GM03348 (cell line): Measurements from ENCODE around the gene ARHGAP10.

Experiments used
- DNase-seq: peaks from one replicate; pipeline ENCODE4 v3.0.0; 2012; ENCODE audit warnings: low spot score

ARHGAP10 gene

DNA sequence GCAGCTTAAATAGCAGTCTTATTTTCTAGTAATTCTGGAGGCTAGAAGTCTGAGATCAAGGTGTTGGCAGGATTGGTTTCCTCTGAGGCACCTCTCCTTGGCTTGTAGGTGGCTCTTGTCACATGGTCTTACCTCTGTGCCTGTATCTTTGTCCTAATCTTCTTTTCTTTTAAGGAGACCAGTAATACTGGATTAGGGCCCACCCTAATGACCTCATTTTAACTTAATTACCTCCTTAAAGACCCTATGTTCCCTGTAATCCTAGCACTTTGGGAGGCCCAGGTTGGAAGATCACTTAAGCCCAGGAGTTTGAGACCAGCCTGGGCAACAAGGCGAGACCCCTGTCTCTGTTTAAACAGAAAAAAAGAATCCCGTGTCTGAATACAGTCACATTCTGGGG is 38.9 kb downstream of the ARHGAP10 start:
- DNase-seq = no peak

DNA sequence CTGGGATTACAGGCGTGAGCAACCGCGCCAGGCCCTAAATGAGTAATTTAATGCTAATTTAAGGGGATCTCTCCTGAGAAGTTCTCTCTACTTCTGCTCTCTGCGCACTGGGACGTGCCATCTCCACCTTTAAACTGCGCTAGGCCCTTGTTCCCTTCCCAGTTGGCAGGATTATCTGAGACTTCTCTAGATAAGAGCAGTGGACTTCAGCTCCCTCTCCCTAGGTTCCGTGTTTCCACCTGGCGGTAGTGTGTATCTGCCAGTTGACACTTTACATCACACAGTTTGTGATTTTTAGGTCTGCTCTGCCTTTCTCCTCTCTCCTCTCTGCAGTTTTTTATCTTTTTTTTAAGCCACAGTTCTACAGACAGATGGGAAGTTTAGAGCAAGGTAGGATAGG is 40.2 kb downstream of the ARHGAP10 start:
- DNase-seq = no peak

DNA sequence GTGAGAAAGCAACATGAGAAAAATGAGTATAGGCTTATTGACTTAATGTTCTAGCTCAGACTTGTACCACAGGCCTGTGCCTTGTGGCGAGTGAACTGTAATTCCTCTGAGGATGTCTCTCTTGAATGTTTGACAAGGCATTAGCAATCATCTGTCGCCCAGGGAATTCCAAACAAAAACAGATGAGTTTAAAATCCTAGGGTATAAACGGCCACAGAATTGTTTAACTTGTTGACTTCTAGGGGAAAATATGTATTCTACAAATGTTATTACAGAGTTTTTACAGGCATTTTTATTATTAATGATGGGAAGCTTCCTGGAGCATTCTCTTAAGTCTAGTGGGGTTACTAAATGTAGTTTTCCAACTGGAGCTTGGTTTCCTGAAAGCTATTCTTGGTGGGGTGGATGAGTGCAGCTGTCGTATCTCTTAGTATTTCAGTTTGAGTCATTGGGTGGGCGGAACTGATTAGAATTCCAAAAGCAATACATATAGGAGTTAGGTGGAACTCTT is 40.6 kb downstream of the ARHGAP10 start:
- peak; percentile 50 for DNase-seq

DNA sequence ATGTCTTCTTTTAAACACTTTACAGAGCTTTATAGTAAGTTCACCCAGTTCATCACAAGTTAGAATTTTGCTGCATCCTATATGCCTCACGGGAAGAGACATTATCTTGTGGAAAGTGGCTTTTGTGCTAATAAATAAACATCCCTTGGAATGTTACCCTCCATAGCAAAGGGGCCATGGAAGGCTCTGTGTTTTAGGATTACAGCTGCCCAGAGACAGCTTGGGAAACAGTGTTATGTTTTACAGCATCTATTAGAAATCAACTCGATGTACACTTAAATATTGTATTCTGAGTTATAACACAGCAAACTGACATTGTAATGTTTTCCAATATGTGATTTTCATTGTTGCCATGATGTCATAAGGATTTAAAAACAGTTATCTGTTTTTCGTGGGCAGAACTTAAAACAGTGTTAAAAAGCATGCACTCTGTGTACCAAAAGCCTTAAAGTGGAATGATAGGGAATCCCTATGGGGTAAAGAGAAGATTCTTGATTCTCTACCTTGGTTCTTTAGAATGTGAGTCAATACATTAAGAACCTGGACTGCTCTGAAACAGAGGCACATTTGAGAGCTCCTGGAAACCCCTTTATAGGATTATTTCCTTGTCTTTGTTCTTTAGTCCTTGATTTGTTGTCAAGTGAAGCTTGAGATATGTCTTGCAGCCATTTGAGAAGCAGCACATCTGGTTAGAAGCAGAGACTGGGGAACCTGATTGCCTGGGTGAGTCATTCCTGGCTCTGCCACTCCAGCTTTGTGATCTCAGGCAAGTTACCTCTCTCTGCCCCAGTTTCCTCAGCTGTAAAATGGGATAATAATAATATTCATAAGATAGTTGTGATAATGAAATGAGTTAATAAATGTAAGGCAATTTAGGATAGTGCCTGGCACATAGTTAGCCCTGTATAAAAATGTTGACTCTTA is 41.6 kb downstream of the ARHGAP10 start:
- no peak for DNase-seq

DNA sequence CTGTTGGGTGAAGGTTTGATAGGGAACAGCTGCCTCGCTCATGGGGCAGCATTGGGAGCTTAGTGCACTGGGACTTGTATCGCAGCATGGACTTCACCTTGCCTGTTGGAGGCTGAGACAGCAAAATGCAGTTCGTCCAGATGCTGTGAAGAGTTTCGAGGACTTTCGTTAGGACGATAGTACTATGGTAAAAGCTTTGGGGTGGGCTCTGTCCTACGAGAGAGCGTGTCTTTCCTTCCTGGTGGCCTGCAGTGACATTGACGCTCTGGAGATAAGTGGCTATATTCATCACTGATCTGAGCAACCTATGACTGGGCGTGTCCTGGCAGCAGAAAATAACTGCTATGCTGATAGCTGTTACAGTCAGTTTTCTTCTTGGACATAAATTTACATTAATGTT is 44.8 kb downstream of the ARHGAP10 start:
- no peak for DNase-seq

DNA sequence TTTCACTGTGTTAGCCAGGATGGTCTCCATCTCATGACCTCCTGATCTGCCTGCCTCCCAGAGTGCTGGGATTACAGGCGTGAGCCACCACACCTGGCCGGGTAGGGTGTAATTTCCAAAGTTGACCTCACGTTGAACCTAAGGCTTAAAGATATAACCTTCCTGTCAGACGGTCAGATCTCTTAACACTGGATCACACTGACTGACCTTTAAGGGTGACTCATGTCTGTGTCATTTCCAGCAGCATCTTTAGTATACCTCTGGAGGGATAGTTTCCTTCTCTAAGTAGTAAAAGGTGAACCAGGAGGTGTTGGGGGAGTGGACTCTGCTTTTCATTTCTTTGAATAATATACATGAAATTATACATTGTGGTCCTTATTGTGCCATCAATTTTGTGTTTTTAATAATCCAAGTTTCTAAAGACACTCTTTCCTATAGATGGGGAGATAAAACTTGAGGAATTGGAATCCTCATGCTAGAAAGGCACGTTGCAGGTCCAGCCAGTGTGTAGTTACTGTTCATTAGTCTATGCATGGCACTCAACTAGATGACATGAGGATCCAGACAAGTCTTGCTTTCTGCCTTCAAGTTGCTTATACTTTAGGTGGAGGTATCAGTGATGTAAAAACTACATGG is 45.7 kb downstream of the ARHGAP10 start:
- DNase-seq = no peak

DNA sequence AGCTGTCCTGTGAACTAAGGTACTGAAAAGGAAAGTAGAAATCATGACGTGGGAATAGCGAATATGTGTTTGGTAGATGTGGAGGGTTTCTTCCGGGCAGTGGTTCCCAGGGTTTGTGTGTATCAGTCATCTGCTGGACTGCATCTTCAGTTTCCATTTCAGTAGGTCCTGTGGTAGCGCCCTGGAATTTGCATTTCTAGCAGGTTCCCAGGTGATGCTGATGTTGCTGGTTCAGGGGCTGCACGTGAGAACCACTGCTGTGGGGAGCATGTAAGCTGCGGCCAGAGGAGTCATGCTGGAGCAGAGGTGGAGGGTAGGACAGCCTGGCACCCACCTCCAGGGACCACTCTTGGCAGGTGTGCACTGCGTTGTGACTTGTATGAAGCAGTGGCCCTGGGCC is 47.1 kb downstream of the ARHGAP10 start:
- no peak for DNase-seq

DNA sequence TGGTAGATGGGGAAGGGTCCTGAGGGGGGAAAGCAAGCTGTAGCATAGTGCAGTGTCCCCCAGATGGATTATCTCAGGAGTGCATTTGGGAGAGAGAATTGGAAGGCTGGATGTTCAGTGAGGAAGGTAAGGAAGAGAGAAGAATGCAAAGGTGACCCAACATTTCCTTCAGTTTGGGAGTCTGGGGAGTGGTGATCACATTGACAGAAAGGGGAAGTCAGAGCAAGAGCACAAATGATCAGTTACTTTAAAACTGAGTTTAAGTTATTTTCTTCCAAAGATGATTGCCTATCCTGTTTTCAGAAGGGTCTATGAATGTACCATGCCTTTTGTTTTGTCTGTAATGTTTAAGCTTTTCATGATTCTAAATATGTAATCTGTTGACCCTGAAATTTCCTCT is 47.6 kb downstream of the ARHGAP10 start:
- no peak for DNase-seq

DNA sequence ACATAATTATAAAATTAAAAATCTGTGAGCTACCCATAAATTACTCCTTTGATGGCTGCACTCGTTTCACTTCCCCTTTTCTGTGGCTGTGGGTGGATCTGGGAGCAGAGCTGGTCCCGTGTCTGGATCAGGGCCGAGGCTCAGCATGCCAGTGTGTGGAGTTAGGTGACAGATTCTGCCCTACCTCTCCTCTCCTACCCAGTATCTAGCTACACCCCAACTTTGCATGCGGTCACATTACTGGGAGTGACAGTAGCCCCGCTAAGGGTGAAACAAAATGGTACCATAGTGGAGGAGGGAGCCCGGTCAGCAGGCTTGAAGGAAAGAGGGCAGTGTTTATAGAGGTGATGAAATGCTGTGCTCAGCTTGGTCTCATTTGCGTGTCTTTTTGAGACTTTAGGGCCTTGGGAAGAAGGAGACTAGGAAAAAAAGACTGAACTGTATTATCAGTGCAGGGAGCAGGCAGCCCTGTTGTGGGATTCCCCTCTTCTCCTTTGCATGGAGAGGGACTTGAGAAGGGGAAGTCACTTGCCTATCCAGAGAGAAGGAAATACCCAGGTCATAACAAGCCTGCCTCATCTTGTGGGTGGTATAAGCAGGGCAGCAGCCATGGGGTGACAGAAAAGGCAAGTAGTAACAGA is 48.4 kb downstream of the ARHGAP10 start:
- DNase-seq = no peak

DNA sequence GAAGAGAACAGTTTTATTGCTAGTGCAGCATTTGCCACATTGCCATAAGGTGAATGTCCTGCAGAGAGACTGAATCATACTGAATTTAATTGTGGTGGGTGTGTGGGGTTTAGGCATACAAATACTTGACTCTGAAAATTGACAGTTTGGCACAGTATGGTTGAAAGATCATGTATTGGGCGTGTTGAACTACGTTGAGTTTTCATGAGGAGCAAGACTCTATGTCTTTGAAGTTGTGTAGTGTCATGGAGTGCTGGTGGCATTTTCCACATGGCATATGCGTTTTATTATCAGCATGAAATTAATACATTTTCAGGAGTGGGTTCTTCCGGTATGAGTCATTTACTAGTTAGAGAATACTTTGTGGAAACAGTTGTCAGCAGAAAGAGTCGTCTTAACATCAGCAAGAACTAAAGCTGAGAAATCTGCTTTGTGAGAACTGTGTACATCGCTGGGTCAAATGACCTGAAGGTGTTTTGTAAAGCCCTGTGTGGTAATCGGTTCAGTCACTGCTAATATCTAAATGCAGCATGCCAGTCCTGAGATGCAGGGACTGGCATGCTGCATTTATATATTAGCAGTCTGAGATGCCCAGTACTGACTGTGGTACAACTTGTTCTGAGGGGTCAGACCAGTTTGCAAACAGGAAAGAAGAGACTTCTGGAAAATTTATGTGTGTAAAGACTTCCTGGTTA is 50.3 kb downstream of the ARHGAP10 start:
- no peak for DNase-seq

DNA sequence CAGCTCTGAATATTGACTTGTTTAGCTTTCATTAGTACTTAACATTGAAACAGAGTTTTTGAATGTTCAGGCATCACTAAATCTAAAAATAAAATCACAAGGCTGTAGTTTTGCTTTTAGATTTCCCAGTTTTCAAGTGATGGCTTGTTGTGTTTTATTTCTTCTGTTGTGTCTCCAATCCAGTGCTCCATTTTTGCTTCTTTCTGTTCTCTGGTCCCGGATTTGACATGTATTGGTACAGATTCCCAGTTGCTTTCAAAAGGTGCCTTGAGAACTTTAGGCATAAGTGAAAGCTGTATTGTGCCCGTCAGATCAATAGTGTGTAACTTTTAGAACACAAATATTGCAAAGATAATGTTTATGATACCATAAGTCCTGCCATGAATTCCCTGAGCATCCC is 53.2 kb downstream of the ARHGAP10 start:
- no peak for DNase-seq

DNA sequence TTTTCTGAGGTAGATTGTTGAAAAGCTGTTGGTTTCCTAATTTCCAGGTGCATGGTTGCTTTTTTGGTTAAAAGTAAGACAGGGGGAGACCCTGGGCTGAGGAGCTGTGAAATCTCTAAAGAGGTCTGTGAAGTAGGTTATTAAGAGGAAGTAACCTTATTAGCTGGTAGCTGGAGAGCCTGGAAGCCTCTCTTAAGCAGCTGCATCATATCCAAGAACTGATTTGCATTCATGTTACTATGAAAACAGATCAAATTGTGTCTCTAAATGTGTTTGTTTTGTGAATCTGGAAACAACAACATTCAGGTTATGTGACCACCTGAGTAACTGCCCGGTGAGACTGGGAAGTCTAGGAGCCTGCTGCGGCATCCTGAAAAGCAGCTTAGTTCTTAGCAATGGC is 54.1 kb downstream of the ARHGAP10 start:
- no peak for DNase-seq

DNA sequence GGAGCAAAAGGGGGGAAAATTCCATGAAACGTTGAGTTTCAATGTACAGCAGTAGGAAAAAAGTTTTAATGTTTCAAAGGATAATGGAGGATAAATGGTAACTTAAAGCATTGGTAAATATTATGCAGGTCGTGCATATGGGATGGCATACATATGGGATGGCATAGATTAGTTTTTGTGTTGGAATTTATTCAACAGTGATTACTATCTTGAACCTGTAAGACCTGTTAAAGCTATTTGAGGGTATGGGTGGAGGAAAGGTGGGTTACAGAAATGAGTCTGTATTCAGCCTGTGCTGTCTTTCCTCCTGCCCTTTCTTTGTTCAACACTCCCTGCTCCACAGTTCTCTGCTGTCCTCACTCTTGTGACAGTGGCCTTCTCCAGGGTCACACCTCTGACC is 54.6 kb downstream of the ARHGAP10 start:
- DNase-seq = no peak

DNA sequence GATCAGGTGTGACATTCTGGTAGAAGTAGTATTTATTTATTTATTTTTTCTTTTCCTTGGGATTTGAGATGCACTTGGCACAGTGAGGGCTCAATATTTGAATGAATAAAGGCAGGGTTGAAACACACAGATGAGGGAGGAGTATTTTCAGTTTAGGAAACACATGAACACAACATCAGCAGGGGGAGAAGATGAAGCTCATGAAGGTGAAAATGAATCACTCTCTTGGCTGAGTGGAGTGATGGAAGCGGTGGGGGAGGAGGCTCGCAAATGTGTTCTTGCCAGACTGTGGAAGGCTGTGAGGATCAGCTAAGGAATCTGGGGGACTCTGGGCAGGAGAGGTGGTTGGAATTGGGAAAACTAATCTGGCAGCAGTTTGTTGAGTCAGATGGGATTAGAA is 55.3 kb downstream of the ARHGAP10 start:
- peak; percentile 41 for DNase-seq

DNA sequence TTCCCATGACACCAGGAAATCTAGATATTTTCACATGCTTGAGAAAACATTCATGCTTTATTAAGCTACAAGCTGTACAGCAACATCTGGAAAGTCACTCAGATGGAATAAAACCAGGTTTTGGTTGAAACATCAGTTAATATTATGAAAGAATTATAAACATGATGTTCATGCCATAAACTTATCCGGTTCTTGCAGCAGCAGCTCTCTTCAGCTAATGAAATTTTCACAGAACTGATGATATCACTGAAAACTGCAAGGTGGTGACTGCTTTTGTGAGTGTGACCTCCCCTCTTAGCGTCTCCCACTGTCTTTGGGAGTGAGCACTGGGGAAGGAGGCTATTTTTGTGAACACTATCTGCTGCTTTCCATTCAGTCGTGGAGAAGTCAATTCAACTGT is 56.9 kb downstream of the ARHGAP10 start:
- DNase-seq = peak; percentile 32

DNA sequence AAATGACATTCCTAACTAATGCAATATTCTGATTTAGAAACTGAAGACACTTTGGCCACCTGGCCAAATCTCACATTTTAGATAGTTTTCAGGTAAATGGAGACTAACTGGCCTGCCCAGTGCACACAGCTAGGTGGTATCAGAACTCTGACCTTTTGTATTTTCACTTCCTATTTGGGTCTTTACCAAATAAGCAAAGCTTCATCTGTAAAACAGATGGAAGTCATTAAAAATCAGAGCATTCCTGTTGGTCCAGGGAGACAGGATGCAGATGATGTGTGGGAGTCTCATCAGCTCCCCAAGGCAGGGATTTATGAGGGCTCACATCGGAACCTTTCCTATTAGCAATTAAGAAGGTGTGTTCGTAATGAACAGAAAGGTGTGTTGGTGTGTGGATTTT is 57.7 kb downstream of the ARHGAP10 start:
- DNase-seq = peak; percentile 30

DNA sequence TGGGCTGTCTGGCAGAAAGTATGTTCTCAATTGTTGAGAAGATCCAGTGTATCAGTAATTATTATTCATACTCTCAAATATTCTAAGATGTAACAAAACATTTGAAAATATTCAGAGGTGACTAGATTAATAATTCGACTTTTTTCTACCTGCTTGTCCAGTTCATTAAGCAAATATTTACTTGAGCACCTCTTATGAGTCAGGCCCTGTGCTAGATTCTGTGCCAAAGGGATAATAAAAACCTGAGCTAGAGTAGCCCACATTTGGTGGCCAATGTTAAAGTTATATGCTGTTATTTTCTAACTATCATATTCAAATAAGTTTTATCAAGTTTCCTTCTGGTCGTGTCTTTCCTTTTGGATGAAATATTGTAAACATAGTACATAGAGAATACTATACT is 58.5 kb downstream of the ARHGAP10 start:
- DNase-seq = no peak

DNA sequence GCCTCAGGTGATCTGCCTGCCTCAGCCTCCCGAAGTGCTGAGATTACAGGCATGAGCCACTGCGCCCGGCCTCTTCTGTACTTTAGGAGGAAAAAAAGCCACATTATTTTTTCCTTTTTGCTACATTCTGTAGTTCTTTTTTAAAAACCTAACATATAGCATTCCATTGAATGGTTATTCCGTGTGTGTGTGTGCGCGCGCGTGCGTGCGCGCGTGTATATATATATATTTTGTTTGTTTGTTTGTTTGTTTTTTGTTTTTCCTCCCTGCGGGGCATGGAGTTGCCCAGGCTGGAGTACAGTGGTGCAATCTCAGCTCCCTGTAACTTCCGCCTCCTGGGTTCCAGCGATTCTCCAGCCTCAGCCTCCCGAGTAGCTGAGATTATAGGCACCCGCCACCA is 59.5 kb downstream of the ARHGAP10 start:
- no peak for DNase-seq

DNA sequence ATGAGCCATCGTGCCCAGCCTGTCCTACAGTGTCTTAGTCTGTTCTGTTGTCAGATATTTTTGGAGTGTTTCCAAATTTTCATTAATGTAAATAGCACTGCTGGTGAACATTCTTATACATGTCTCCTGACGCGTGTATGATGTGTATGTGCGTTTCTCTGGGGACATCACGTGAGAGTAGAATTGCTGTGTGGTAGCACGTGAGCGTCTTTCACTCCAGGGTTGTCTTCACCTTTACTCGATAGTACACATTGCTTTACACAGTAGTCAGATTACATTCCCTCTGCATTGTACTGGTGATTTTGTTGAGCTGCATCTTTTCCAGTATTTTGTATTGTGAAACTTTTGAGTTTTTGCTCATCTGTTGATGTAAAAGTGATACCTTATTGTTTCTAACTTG is 60.0 kb downstream of the ARHGAP10 start:
- DNase-seq = no peak

DNA sequence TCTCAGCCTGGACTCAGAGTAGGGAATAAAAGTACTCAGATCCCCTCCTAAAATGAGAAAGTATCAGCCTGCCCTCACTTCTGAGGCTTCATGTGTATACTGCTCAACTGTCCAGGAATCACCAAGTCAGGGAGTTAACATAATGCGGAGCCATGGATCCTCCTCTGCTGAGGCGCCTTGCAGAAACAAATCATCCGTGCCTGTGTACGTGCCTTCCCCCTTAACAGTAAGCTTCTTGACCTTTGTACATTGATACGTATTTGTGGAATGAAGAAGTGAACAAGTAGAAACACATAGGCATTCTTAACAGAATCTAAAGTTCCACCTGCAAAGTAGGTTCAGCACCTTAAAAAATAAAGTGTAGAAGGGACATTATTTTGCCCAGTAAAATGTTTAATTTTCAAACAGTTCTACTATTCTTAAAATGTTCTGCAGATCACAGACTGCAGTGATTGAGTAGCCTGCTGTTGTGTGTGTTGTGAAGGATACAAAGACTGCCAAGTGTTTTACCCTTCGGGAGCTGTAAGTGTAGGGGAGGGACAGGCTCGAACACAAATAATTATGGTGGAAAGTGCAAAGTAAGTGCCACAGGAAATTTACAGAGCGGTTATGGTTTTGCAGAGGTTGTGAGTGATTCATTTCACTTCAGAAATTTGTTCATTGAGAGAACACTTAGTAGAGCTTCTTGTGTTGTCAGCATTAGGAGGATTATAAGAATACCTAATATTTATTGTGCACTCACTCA is 61.9 kb downstream of the ARHGAP10 start:
- no peak for DNase-seq

DNA sequence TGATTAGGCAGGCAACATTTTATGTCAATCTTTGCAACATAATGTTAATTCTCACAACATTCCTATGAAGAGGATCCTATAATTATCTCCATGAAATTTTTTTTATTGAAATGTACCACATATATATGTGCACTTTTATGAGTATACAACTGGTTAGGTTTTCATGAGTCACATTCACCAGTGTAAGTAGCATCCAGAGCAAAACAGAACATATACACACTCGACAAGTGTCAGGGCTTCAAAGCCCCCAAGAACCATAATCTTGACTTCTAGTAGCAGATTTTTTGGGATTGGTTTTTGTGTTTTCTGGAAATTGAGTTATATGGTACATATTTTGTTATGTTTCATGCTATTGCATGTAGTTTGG is 62.4 kb downstream of the ARHGAP10 start:
- DNase-seq = no peak
